Loucy (cell line): Measurements from ENCODE around the gene APIP.

Experiments
- H2AFZ ChIP-seq: fragments of 200-600 bp; sonication (generic); 2 replicates; pipeline ENCODE4 v1.6.0; 2016; ENCODE audit warnings: antibody characterized with exemption, mild to moderate bottlenecking, low read length, moderate library complexity
- H3F3A ChIP-seq: fragments of 200-600 bp; 2 replicates; pipeline ENCODE4 v1.6.0; 2016; ENCODE audit warnings: antibody characterized with exemption, low read depth, mild to moderate bottlenecking
- H3K27me3 ChIP-seq: fragments of 200-600 bp; sonication (generic); 2 replicates; pipeline ENCODE4 v1.6.1; 2014; ENCODE audit warnings: low read length, mild to moderate bottlenecking; ENCODE audit not compliant: insufficient read depth, poor library complexity, severe bottlenecking
- H3K36me3 ChIP-seq: fragments of 200-600 bp; sonication (generic); 2 replicates; pipeline ENCODE4 v1.6.1; 2016; ENCODE audit warnings: low read length; ENCODE audit not compliant: insufficient read depth
- H3K4me1 ChIP-seq: fragments of 200-600 bp; sonication (generic); 2 replicates; pipeline ENCODE4 v1.5.1; 2014; ENCODE audit warnings: low read length, mild to moderate bottlenecking; ENCODE audit not compliant: insufficient read depth, poor library complexity, severe bottlenecking
- H3K4me2 ChIP-seq: fragments of 200-600 bp; sonication (generic); 2 replicates; pipeline ENCODE4 v1.6.0; 2014; ENCODE audit warnings: antibody characterized with exemption, low read length, low read depth, mild to moderate bottlenecking; ENCODE audit not compliant: poor library complexity, severe bottlenecking
- H3K4me3 ChIP-seq: fragments of 200-600 bp; sonication (generic); 2 replicates; pipeline ENCODE4 v1.5.1; 2014; ENCODE audit warnings: low read length, mild to moderate bottlenecking, mixed read lengths; ENCODE audit not compliant: poor library complexity, severe bottlenecking
- H3K79me2 ChIP-seq: fragments of 200-600 bp; sonication (generic); 2 replicates; pipeline ENCODE4 v1.6.1; 2014; ENCODE audit warnings: low read length; ENCODE audit not compliant: insufficient read depth
- H3K9ac ChIP-seq: fragments of 200-600 bp; sonication (generic); 2 replicates; pipeline ENCODE4 v1.6.0; 2014; ENCODE audit warnings: mild to moderate bottlenecking, low read depth, low read length, moderate library complexity; ENCODE audit not compliant: poor library complexity, severe bottlenecking
- H3K9me2 ChIP-seq: fragments of 200-600 bp; sonication (generic); replicated peaks from 2 replicates; pipeline ENCODE4 v1.6.1; 2016; ENCODE audit warnings: low read depth, low read length, mixed read lengths
- H3K9me3 ChIP-seq: fragments of 200-600 bp; sonication (generic); 2 replicates; pipeline ENCODE4 v1.6.1; 2014; ENCODE audit warnings: mild to moderate bottlenecking, antibody characterized with exemption, low read length, low read depth; ENCODE audit not compliant: insufficient read depth
- H4K20me1 ChIP-seq: fragments of 200-600 bp; sonication (generic); 2 replicates; pipeline ENCODE4 v1.6.0; 2014; ENCODE audit warnings: antibody characterized with exemption, low read length, mild to moderate bottlenecking; ENCODE audit not compliant: insufficient read depth, poor library complexity, severe bottlenecking
- CTCF ChIP-seq: fragments of 200-600 bp; sonication (generic); conservative IDR thresholded peaks from 2 replicates; pipeline ENCODE4 v1.5.1; 2014; ENCODE audit warnings: mild to moderate bottlenecking, antibody characterized with exemption, low read length
- EZH2phosphoT487 ChIP-seq: fragments of 200-600 bp; IDR thresholded peaks from 2 replicates; pipeline ENCODE4 v1.6.1; 2018; ENCODE audit warnings: antibody characterized with exemption, mild to moderate bottlenecking, moderate library complexity, borderline replicate concordance

APIP gene

GRCh38 chr11:34833602-34834001 is 82.6 kb downstream of the APIP start:
- H3K4me1 ChIP-seq, result peaks cover 6% of the 10 kb centered on the region
- no peak overlapping the region for H3K9ac ChIP-seq
- no peaks in the 10 kb centered on the region for H3K36me3 ChIP-seq
- H3K4me3 ChIP-seq, result no peak overlapping the region
- no peak overlapping the region for H2AFZ ChIP-seq
- no peaks in the 10 kb centered on the region for H4K20me1 ChIP-seq
- H3K9me3 ChIP-seq, result no peaks in the 10 kb centered on the region
- H3K9me2 ChIP-seq, result no peaks in the 10 kb centered on the region
- TF ChIP-seq EZH2phosphoT487 (no peak), CTCF (no peak)
- H3K4me2 ChIP-seq, result no peak overlapping the region
- no peaks in the 10 kb centered on the region for H3K79me2 ChIP-seq
- H3K27me3 ChIP-seq, result no peaks in the 10 kb centered on the region
- H3F3A ChIP-seq, result no peaks in the 10 kb centered on the region
